Measurements from ENCODE around the gene RASGRF2.
"Not testable (repeated sequence)": the region's sequence is repeated elsewhere in the genome, so short reads cannot be mapped to it uniquely, and the experiment has no call there.

DNA sequence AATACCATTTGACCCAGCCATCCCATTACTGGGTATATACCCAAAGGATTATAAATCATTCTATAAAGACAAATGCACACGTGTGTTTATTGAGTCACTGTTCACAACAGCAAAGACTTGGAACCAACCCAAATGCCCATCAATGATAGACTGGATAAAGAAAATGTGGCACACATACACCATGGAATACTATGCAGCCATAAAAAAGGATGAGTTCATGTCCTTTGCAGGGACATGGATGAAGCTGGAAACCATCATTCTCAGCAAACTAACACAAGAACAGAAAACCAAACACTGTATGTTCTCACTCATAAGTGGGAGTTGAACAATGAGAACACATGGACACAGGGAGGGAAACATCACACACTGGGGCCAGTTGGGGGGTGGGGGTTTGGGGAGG, 302.6 kb downstream of the RASGRF2 start:
- TF ChIP-seq, protein P1, sequence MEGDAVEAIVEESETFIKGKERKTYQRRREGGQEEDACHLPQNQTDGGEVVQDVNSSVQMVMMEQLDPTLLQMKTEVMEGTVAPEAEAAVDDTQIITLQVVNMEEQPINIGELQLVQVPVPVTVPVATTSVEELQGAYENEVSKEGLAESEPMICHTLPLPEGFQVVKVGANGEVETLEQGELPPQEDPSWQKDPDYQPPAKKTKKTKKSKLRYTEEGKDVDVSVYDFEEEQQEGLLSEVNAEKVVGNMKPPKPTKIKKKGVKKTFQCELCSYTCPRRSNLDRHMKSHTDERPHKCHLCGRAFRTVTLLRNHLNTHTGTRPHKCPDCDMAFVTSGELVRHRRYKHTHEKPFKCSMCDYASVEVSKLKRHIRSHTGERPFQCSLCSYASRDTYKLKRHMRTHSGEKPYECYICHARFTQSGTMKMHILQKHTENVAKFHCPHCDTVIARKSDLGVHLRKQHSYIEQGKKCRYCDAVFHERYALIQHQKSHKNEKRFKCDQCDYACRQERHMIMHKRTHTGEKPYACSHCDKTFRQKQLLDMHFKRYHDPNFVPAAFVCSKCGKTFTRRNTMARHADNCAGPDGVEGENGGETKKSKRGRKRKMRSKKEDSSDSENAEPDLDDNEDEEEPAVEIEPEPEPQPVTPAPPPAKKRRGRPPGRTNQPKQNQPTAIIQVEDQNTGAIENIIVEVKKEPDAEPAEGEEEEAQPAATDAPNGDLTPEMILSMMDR (conservative IDR thresholded peaks at IDR 0.05): not testable (repeated sequence)
- not testable (repeated sequence) for TF ChIP-seq EZH2 (IDR thresholded peaks at IDR 0.05; ENCODE audit: low read depth)
